ENCODE data around the gene DAGLB.
A peak's percentile ranks its signal among the peaks of the same experiment; 100 is the strongest.
"Not testable (repeated sequence)": the region's sequence is repeated elsewhere in the genome, so short reads cannot be mapped to it uniquely, and the experiment has no call there.

The DAGLB gene

DNA sequence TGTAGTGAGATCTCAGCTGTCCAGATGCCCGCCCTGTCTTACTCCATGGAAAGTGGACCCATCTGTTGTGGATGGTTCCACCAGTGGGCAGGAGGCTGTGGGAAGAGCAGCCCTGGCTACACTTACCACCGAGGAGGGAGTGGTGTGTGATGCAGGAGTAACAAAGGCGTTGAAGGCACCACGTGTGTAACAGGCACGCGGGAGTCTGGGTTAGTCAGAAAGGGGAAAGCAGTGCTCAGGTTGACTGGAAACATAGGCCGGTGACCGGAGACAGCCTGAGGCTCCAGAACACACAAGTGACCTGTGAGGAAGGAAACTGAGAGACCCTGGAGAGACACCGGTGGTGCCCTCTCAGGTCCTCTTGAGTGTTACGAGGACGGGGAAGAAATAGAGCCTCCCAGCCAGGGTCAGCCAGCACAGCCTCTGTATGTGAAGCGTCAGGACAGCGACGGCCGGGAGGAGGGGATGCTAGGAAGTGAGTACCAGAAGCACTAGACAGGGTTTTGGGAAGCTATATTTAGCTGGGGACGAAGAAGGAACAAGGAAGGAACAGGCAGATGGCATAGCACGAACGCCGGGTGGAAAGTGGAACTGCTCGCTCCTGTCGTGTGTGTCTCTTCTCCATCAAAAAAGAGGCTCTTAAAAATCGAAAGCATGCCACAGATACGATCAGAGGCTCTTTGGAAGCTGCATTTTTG lies 51.7 kb downstream of the DAGLB start:
- DNase-seq = peak in 1 of 2 donors; percentile 19

DNA sequence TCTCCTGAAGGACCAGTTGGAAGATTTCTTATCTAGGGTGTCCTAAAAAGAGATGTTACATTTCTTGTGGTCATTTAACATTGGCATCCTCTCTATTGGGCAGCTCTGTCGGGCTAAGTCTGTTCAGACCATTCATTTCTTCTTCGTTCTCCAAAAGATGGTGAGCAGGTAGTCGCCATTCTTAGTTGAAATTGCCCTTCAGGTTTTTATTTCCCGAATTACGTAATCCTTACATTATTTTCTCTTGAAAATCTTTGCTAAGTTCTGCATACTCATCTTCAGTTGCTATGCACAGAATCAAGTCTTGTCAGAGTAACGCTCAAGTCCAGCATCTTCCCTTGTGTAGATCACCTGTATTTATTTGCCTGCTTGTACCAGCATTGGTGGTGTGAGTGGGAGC lies 53.6 kb downstream of the DAGLB start:
- no peak for DNase-seq

DNA sequence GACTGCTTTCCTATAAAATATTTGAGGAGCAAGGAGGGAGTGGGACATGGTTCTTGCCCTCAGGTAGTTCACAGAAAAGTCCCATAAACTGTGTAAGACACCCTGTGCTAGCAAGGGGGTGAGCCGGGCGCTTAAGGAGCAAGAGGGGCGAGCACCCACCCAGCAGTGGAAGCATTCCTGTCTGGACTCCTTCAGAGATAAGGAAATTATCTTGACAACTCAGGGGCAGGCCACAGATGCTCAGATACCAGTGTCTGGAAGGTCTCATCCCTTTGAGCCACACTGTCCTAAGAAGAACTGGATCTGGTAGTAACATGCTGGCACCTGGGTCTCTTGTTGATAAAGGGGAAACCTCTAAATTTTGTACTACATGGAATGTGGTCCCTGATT lies 54.1 kb downstream of the DAGLB start:
- DNase-seq = no peak

DNA sequence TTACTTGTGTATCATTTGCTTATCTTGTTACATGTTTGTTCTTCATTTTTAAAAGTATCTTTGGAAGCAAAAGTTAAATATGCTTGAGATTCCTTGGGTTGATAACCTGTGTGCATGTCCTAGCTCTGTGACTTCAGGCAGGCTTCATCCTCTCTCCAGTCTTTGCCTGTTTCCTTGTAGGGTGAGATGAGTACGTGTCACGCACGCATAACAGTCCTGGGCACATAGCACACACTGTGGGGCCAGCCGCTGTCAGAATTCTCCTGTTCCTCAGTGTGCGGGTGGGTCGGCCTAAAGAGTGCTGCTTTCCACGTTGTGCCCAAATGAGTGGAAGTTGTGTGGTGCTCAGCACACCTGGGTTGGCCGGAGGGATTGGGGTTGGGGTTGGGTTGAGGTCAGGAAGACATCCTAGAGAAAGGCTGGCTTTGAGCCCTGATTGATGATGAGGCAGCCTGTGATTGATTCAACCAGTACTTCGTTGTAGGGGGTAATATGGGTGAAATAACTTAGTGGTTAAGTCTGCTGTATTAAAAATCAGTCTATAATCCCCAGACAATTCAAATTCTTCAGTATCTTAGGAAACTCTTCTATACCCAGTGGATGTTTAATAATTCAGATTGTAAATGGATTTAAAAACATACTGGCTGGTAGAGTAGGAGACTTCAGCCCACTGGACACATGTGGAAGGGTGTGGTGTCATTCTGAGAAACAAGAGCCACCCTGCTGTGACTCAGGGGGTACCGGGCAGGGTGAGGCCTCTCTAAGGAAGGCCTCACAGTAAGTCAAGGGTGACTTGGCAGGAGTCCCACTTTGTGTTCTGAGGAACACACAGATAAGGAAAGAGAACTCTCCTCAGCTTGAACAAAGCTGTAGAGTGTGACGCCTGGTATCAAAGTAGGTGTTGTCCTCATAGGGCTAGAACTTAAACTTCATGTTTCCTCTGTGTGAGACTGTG lies 54.8 kb downstream of the DAGLB start:
- peak; percentile 12 to 71 for DNase-seq

DNA sequence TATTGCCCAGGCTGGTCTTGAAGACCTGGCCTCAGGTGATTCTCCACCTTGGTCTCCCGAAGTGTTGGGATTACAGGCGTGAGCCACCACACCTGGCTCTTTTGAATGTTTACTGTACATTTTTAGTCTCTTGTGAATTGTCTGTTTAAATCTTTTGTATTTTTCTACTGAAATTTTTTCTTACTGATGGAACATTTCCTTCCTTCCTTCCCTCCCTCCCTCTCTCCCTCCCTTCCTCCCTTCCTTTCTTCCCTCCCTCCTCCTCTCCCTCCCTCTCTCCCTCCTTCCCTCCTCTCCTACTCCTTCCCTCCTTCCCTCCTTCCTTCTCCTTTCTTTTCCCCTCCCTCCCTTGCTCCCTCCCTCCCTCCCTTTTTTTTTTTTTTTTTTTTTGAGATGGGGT lies 58.0 kb downstream of the DAGLB start:
- no peak for DNase-seq

DNA sequence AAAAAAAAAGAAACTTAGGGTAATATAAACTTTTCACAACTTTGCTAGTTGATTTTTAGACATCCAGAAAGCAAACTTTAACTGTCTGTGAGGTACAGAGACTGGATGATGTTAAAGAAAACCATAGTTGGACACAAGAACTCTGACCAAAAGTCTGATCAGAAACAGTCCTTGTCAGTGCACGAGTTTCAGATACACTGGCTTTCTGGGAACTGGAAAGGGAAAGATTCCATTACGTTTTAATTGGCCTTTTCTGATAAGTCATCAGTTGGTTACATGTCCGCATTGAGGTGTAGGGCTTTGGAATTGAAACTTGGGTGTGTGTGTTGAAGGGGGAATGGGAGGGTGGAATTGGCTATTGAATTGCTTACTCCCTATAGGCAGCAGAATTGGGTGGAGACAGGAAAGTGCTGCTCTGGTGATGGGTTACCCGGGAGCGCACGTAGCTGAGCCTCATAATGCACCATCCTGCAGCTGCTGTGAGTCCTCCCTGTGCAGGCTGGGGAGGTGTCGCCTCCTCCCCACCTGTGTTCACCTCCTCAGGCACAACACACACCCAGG lies 59.9 kb downstream of the DAGLB start:
- no peak for DNase-seq

DNA sequence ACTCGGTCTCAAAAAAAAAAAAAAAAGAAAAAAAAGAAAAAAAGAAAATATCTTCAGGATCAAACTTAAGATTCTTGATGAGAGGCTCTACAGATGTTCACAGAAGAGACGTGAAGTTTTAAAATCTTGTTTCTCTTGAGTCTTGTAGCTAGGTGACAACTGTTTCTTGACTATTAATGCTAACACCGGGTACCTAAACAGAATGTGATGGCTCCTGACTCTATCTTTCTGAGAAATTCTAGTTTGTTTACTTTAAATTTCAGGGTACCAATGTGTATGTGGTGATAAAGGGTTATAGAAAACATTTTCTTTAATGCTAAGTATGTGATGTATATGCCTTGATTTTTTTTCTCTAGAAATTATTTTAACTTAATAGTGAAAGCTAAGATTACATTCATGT lies 61.0 kb downstream of the DAGLB start:
- no peak for DNase-seq

DNA sequence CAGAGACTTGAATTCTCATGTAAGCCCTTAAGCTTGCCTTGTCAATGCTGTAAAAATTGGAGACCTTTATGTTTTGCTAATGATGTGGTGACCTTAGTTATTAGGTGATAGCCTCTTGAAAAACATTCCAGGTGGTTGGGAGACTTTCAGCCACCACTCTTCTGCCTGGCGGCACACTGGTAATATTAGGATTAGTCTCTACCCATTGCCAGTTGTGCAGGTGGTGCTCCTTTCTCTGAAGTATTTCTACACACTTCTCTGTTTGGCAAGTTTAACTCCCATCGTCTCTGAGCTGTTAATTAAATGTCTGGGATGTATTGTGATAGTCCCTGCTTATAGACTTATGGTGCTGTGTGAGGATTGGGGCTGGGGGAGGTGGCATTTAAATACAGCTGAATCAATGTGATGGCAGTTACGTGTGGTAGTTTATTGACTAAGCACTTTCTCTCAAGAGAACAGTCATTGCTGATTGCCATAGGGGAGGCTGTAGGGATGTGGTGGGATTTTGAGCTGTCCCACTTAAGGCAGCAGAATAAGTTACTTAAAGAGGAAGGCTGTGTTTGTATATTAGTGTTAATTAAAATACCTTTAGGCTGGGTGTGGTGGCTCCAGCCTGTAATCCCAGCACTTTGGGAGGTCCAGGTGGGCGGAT lies 61.7 kb downstream of the DAGLB start:
- DNase-seq = no peak

DNA sequence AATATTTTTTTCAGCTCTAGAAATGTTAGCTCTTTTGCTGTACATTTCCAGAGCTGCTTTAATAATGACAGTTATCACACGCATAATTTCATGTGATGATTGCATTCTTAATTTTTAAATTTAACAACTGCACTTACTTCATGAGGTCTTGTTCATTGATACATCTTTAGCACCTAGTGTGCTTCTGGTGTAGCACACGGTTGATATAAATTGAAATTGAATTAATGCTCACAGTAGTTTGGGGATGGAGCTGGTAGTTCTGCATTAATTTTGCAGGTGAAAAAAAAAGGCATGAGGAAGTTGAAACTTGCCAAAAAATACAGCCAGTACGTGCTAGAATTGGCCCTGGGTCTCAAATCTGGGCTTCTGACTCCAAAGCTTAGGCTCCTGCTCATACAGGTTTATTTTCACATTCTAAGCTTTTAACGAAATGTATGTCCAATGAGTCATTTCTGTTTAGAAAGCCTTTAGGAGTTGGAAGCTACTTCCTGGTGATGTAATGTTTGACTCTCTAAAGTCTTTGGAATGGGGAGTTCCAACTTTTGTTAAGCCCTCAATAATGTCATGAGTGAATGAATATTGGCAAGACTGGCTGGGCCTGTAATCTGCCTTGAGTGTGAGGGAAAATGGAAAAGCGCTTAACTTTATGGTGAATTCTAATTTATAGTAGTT lies 62.5 kb downstream of the DAGLB start:
- DNase-seq = no peak

DNA sequence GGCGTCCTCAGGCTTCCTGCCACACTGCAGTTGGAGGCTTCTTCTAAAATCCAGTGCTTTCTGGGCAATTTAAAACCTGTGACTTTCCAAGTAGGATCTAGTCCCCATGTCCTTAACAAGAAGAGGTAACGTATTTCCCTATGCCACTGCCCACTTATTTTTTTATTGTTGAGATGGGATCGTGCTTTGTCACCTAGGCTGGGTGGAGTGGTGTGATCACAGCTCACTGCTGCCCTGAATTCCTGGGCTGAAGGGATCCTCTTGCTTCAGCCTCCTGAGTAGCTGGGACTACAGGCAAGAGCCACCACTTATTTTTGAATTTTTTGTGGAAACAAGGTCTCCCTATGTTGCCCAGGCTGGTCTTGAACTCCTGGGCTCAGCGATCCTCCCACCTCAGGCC lies 63.4 kb downstream of the DAGLB start:
- DNase-seq = no peak

DNA sequence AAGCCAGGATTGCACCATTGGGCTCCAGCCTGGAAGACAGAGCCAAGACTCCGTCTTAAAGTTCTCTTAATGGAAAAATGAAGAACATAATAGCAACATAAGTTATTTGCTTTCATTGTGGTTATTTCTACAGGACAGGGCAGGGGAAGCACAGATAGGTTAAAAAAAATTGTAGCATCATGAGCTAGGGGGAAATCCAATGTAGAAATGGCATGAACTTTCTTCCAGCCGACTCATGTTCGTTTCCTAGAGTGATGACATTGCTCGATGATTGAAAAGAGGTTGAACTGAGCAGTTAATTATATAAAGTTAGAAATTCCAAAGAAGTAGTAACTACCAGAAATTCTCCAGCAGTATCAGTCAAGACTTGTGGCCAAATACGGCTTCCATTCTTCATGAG lies 64.9 kb downstream of the DAGLB start:
- DNase-seq = no peak

DNA sequence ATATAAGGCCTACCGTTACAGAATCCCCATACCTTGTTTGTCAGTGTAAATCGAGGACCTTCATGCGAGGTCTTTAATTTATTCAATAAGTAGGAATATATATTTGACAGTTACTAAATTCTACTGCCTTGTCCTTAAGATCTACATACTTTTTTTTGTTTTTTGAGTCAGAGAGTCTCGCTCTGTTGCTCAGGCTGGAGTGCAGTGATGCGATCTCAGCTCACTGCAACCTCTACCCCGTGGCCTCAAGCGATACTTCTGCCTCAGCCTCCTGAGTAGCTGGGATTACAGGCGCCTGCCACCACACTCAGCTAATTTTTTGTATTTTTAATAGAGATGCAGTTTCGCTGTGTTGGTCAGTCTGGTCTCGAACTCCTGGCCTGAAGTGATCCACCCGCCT lies 65.9 kb downstream of the DAGLB start:
- DNase-seq = not testable (repeated sequence)

DNA sequence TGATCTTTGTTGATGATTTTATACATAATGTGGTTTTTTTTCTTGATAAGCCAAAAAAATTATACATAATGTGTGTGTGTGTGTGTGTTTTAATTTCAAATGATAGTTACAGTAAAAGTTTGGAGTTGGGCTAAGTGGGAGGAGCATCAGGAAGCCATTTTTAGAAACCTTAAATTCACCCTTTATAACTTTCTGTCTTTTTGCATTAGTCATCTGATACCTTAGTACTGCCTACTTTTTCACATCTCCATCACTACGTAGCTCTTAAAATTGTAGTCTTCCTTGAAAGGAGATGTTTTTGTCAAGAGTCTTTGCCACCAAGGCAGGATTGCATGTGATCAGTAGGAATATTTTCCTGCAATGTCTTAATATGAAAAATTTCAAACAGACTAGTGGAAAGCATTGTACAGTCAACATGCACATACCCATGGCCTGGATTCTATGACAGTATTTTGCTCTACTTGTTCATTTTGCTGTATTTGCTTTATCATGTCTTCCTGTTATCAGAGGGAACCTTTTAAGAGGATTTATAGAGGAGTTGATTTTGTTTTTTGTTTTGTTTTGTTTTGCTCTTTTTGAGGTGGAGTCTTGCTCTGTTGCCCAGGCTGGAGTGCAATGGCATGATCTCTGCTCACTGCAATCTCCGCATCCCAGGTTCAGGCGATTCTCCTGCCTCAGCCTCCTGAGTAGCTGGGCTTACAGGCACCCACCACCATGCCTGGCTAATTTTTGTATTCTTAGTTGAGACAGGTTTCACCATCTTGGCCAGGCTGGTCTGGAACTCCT lies 67.3 kb downstream of the DAGLB start:
- no peak for DNase-seq

DNA sequence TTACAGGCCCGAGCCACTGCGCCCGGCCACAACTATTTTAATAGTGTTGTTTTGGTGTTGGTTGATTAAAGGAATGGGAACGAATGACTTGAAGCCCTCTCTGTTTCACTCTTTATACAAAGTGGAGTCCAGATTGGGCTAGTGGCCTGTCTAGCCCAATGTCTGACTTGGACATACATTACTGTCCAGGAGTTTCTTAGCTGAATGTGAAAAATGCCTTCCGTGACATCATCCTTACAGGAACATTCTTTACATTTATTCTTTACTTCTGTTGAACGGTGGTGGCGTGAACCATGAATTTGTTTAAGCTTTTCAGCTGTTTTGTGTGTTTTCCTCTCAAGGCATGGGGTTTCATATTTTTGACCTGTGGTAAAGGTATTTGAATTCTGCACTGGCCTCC lies 67.9 kb downstream of the DAGLB start:
- no peak for DNase-seq

DNA sequence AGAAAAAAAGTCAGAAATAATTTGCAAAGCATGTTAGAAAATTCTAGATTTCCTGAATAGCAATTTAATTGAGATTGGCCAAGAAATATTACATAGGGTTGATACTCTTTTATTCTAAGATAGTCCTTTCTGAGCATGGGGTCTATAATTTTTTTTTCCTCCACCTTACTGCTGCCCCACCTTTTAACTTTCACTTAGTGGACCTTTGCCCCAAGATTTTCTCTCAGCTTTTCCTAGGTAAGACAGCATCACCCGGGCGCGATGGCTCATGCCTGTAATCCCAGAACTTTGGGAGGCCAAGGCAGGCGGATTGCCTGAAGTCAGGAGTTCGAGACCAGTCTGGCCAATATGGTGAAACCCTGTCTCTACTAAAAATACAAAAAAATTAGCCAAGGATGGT lies 69.2 kb downstream of the DAGLB start:
- DNase-seq = not testable (repeated sequence)

DNA sequence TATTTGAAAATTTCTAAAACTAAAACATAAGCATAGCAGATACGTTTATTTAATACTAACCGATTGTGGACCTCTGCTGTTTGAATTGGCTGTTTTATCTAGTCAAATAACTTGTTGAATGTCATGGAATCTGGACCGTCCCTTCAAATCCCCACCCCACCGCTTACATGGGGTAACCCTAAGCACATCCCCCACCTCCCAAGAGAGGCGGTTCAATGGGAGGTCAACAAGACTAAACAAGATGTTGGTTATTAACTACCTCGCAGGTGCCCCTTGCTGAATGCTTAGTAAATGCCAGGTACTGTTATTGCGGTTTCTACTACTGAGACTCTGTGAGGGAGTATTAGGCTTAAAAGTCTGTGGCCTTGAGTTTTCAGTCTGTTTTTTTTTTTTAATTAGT lies 70.9 kb downstream of the DAGLB start:
- DNase-seq = no peak

DNA sequence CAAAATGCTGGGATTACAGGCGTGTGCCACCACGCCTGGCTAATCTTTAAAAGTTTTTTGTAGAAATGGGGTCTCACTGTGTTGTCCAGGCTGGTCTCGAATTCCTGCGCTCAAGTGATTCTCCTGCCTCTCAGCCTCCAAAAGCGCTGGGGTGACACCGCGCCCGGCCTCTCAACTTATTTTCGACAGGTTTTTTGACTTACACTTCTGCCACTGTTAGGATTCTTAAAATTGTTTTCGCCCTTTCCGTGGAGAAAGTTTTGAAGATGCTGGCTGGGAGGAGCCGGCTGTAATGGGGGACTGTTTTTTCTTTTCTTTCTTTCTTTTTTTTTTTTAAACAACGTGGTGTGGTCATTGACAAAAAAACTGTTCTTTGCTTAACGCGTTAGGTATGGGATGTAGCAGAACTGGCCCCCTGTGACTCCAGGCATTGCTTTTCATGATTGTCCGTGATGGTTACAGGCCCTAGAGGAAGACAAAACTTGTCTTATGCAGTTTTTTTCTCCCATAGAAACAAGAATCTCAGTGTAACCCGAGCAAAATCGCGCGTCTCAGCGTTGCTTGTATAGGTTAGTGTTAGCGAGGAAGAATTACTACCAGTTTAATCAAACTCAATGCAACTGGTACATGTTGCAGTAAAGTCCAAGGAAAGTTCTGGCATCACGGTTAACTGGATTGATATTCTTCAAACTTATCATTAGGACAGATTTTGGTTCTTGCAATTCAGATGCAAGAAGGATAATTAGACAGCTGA lies 72.2 kb downstream of the DAGLB start:
- peak in 1 of 2 donors; percentile 41 for DNase-seq

DNA sequence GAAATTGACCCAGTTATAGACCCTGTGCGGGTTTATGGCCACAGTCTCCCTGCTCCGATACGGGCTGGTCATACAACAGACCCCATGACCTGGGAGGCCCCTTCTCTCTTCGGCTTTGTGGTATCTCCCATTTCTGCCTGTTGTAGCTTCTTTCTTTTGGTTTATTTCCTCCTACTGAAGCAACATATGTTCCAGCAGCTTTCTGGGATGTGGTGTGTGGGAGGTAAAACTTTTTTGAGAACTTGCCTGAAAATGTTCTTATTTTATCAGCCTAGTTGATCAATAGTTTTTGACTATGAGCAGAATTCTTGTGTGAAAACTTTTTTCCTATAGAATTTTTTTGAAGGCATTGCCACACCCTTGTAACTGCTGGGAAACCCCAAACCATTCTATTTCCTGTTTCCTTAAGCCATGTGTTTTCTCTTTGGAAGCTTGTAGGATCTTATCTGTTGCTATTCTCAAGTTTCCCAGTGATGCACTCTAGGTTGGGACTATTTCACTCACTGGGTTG lies 80.0 kb downstream of the DAGLB start:
- DNase-seq = no peak

DNA sequence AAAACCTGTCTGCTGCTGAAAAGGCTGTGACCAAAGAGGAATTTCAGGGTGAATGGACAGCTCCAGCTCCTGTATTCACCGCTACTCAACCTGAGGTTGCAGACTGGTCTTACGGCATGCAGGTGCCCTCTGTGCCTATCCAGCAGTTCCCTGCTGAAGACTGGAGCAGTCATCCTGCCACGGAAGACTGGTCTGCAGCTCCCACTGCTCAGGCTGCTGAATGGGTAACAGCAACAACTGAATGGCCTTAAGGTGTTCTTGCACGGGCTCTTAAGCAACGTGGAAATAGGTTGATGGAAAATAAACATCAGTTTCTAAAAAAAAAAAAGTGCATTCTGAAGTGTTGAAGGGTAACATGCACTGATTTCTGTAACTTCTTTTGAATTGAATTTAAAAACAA lies 82.3 kb downstream of the DAGLB start:
- DNase-seq = no peak

DNA sequence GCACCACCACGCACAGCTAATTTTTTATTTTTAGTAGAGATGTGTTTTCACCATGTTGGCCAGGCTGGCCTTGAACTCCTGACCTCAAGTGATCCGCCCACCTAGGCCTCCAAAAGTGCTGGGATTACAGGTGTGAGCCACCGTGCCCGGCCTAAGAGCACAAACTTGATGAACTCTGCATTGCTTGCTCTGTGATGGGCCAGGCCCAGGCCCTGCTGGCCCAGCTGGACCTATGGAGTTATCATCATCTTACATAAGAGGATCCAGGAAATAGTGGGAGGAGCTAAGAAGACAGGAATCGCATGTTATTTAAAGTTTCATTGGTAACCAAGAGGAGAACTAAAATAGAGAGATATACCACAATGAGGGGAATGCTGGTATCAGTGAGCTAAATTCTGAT lies 86.9 kb downstream of the DAGLB start:
- no peak for DNase-seq

DNA sequence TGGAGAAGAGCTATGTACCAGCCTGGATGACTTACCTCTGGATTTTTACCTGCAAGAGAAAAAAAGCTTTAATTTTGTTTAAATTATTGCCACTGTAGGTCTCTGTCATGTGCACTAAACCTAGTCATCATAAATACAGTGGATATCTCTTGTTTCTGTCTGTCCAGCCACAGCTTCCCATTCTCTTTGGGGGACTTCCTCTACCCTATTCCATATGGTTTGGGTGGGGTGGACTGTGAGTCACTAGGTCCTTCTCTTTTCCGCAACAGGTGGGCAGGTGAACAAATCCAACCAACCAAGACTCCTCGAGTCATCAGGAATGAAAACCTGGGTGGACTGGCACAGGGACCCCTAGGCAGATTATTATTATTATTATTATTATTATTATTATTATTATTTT lies 88.0 kb downstream of the DAGLB start:
- no peak for DNase-seq

Measured in CD4-positive, alpha-beta T cell treated with Interferon alpha-2 for 1 hour (primary cell).